Kidney (tissue), 14 donors: ENCODE measurements around the gene OSCP1. TPM values are rescaled to one million over a fixed set of nuclear protein-coding genes. Genes with fewer than 3 reads are reported as not detected.

Source experiments
- DNase-seq, 5 donors: peaks; one replicate each; pipeline ENCODE4 v3.0.0-alpha.2; 2013 to 2020
- FAIRE-seq: peaks from 2 replicates; lab custom pipeline; 2012; peaks lifted over from hg19 to GRCh38; lab: Jason Lieb, UNC
- H3K27ac ChIP-seq, 2 donors: one replicate each; pipeline ENCODE4 v1.7.0; 2013; ENCODE audit warnings: low read depth in 2 of 2, low read length in 2 of 2, inconsistent platforms in 1 of 2
- H3K27me3 ChIP-seq: one replicate; pipeline ENCODE4 v1.7.1; 2013; ENCODE audit warnings: low read length, inconsistent platforms; ENCODE audit not compliant: control insufficient read depth, insufficient read depth
- H3K36me3 ChIP-seq, 3 donors: one replicate each; pipeline versions ENCODE4 v1.7.0 to v1.7.1; 2013; ENCODE audit warnings: low read length in 3 of 3, control low read depth in 1 of 3, inconsistent platforms in 1 of 3; ENCODE audit not compliant: insufficient read depth in 3 of 3, control insufficient read depth in 2 of 3
- H3K4me1 ChIP-seq, 3 donors: one replicate each; pipeline versions ENCODE4 v1.7.0 to v1.7.1; 2013; ENCODE audit warnings: low read length in 3 of 3, inconsistent platforms in 1 of 3, low read depth in 1 of 3; ENCODE audit not compliant: control insufficient read depth in 2 of 3, insufficient read depth in 2 of 3
- H3K4me3 ChIP-seq, 3 donors: one replicate each; pipeline versions ENCODE4 v1.7.0 to v1.8.1; 2013; ENCODE audit warnings: low read length in 3 of 3, control low read depth in 1 of 3, inconsistent platforms in 1 of 3
- H3K9ac ChIP-seq, 3 donors: one replicate each; pipeline versions ENCODE4 v1.7.0 to v1.7.1; 2013; ENCODE audit warnings: low read length in 3 of 3, control low read depth in 1 of 3, inconsistent platforms in 1 of 3
- H3K9me3 ChIP-seq, 3 donors: one replicate each; pipeline versions ENCODE4 v1.7.0 to v1.7.1; 2013; ENCODE audit warnings: low read length in 3 of 3, control low read depth in 1 of 3, inconsistent platforms in 1 of 3; ENCODE audit not compliant: control insufficient read depth in 2 of 3, insufficient read depth in 1 of 3
- intact Hi-C: fragments of 100-400 bp; cut with DNase I; formaldehyde crosslinking; loops from one replicate; pipeline ENCODE4 v1.11.1; 2022
- polyA plus RNA-seq: library from polyadenylated mRNA; stranded (reverse); fragments of 350-450 nt; fragmentation: Illumina TruSeq; extraction: RNeasy Lipid Tissue Mini Kit (QIAGEN cat#74804); gene quantifications from one replicate; pipeline ENCODE4 v1.2.3, GENCODE V29; 2014; ENCODE audit warnings: low read depth, low replicate concordance; ENCODE audit not compliant: insufficient read depth
- total RNA-seq: library from RNA; stranded (reverse); fragmentation: NEBNext Ultra II Directional; extraction: Animal tissue kit (Norgen Biotek cat#: 25700); gene quantifications from one replicate; pipeline ENCODE4 v1.2.1, GENCODE V29; 2021
- TF ChIP-seq, protein P1 (sequence below): IDR thresholded peaks from 3 replicates; pipeline ENCODE4 v1.5.1; 2012; ENCODE audit warnings: mild to moderate bottlenecking, moderate library complexity, borderline replicate concordance; ENCODE audit not compliant: insufficient read depth; ENCODE audit errors: extremely low read depth
- donor health status: control.
- donor health status: control.
- donor health status: control.
- donor health status: control.
- donor health status: control.
- donor health status: DM: yes; HTN: yes; CAD: no.
- donor health status: Normal renal cell carcinoma (clear cell type).

Gene OSCP1
- total and polyA plus RNA-seq, 2 donors from 2014 or later = 22.0 to 27.8 TPM

GRCh38 chr1:36475910-36476604 lies 25.8 kb upstream of the OSCP1 start:
- FAIRE-seq (no peak), DNase-seq (no peak)
- intact Hi-C loops = no loop called here
- no peak overlapping the region for H3K9ac ChIP-seq
- no peaks in the 10 kb centered on the region for H3K36me3 ChIP-seq
- H3K4me3 ChIP-seq = no peak overlapping the region
- TF ChIP-seq, protein P1, sequence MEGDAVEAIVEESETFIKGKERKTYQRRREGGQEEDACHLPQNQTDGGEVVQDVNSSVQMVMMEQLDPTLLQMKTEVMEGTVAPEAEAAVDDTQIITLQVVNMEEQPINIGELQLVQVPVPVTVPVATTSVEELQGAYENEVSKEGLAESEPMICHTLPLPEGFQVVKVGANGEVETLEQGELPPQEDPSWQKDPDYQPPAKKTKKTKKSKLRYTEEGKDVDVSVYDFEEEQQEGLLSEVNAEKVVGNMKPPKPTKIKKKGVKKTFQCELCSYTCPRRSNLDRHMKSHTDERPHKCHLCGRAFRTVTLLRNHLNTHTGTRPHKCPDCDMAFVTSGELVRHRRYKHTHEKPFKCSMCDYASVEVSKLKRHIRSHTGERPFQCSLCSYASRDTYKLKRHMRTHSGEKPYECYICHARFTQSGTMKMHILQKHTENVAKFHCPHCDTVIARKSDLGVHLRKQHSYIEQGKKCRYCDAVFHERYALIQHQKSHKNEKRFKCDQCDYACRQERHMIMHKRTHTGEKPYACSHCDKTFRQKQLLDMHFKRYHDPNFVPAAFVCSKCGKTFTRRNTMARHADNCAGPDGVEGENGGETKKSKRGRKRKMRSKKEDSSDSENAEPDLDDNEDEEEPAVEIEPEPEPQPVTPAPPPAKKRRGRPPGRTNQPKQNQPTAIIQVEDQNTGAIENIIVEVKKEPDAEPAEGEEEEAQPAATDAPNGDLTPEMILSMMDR = no peak
- H3K27ac ChIP-seq = no peak overlapping the region
- no peaks in the 10 kb centered on the region for H3K27me3 ChIP-seq
- no peaks in the 10 kb centered on the region for H3K4me1 ChIP-seq
- H3K9me3 ChIP-seq = no peaks in the 10 kb centered on the region

GRCh38 chr1:36475341-36475740 lies 25.1 kb upstream of the OSCP1 start:
- Histone ChIP-seq H3K4me1 (no peaks in the 10 kb centered on the region), H3K9me3 (no peaks in the 10 kb centered on the region), H3K27ac (no peak overlapping the region), H3K36me3 (no peaks in the 10 kb centered on the region), H3K4me3 (no peak overlapping the region), H3K27me3 (no peaks in the 10 kb centered on the region), H3K9ac (no peak overlapping the region)
- FAIRE-seq (no peak), DNase-seq (peak in 1 of 5 donors; percentile 54)
- TF ChIP-seq, protein P1 = no peak
- intact Hi-C loops = no loop called here

DNA sequence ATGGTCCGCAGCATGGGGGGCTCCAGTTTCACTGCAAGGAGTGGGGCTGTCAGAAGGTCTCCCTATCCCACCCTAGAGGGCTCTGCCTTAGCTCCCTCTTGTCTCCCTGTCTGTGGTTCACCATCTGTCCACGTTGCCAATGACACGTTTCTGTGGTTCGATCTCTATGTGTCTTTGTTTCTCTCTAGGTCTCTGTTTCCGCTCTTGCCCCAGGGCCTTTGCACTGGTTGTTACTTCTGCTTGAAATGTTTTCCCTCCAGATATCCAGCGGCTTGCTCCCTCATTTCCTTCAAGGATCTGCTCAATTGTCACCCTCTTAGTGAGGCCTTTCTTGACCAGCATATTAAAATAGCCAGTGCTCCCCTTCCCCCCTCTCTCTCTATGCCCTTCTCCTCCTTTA lies 22.4 kb upstream of the OSCP1 start:
- Histone ChIP-seq H3K9ac (no peak overlapping the region), H3K36me3 (no peaks in the 10 kb centered on the region), H3K4me1 (no peaks in the 10 kb centered on the region), H3K4me3 (no peak overlapping the region), H3K9me3 (no peaks in the 10 kb centered on the region), H3K27ac (no peak overlapping the region), H3K27me3 (no peaks in the 10 kb centered on the region)
- intact Hi-C loops = no loop called here
- no peak for FAIRE-seq
- no peak for DNase-seq
- TF ChIP-seq, protein P1 = no peak
